Skin of body (tissue), 2 donors: ENCODE data around the gene DBH. TPM values are rescaled to one million over a fixed set of nuclear protein-coding genes. Genes with fewer than 3 reads are reported as not detected.

Source experiments
- DNase-seq: peaks from one replicate; lab custom pipeline; 2025; lab: John Stamatoyannopoulos, UW
- total RNA-seq: library from RNA; depleted of rRNA; stranded (reverse); fragments of >200 nt; gene quantifications from one replicate; pipeline ENCODE4 v1.2.3, GENCODE V29; 2014

The DBH gene
- under 0.01 TPM for total RNA-seq

GRCh38 chr9:133635533-133636531, at the start of gene DBH:
Gene DBH, plus strand, starts transcription at chr9:133636363. Its CDS starts 9 bp downstream, at chr9:133636372.
- no peak for DNase-seq

- DNase-seq, result no peak
These were observed 49.1 kb upstream of the DBH start for GRCh38 chr9:133587051-133587450.

GRCh38 chr9:133587466-133587865, 48.7 kb upstream of the DBH start:
- DNase-seq, result no peak

GRCh38 chr9:133589454-133590227, 46.5 kb upstream of the DBH start:
- DNase-seq, result no peak

- DNase-seq, result no peak
These were observed 45.8 kb upstream of the DBH start for GRCh38 chr9:133590231-133590855.

GRCh38 chr9:133591116-133591910, 44.9 kb upstream of the DBH start:
- no peak for DNase-seq

GRCh38 chr9:133591985-133592384, 44.2 kb upstream of the DBH start:
- DNase-seq, result no peak

GRCh38 chr9:133592731-133593409, 43.3 kb upstream of the DBH start:
- no peak for DNase-seq

- no peak for DNase-seq
These were observed 42.4 kb upstream of the DBH start for GRCh38 chr9:133593587-133594253.

- no peak for DNase-seq
These were observed 41.9 kb upstream of the DBH start for GRCh38 chr9:133594310-133594709.

GRCh38 chr9:133595910-133596309, 40.3 kb upstream of the DBH start:
- no peak for DNase-seq

- DNase-seq, result no peak
These were observed 38.7 kb upstream of the DBH start for GRCh38 chr9:133597316-133597957.

GRCh38 chr9:133598978-133599377, 37.2 kb upstream of the DBH start:
- DNase-seq, result no peak

- no peak for DNase-seq
These were observed 36.5 kb upstream of the DBH start for GRCh38 chr9:133599470-133600173.

- no peak for DNase-seq
These were observed 35.4 kb upstream of the DBH start for GRCh38 chr9:133600739-133601138.

GRCh38 chr9:133601746-133602145, 34.4 kb upstream of the DBH start:
- no peak for DNase-seq

- no peak for DNase-seq
These were observed 33.9 kb upstream of the DBH start for GRCh38 chr9:133602277-133602676.

GRCh38 chr9:133603135-133603927, 32.8 kb upstream of the DBH start:
- no peak for DNase-seq
